ENCODE results near the gene TSPAN3. TPM values are rescaled to one million over a fixed set of nuclear protein-coding genes. Genes with fewer than 3 reads are reported as not detected.

Gene TSPAN3
- total RNA-seq, 4 donors from 2014 or later = 77.3 to 114 (median 87.0) TPM

GRCh38 chr15:77001351-77001750 is 69.6 kb downstream of the TSPAN3 start:
- Histone ChIP-seq H3K9me3 (no peaks in the 10 kb centered on the region), H3K4me1 (peaks cover 0 to 42% (median 9%) of the 10 kb centered on the region in 3 donors), H3K4me3 (no peak overlapping the region), H3K27ac (no peak overlapping the region), H3K36me3 (no peaks in the 10 kb centered on the region), H3K27me3 (no peaks in the 10 kb centered on the region)
- DNase-seq = no peak
- TF ChIP-seq, protein P1, sequence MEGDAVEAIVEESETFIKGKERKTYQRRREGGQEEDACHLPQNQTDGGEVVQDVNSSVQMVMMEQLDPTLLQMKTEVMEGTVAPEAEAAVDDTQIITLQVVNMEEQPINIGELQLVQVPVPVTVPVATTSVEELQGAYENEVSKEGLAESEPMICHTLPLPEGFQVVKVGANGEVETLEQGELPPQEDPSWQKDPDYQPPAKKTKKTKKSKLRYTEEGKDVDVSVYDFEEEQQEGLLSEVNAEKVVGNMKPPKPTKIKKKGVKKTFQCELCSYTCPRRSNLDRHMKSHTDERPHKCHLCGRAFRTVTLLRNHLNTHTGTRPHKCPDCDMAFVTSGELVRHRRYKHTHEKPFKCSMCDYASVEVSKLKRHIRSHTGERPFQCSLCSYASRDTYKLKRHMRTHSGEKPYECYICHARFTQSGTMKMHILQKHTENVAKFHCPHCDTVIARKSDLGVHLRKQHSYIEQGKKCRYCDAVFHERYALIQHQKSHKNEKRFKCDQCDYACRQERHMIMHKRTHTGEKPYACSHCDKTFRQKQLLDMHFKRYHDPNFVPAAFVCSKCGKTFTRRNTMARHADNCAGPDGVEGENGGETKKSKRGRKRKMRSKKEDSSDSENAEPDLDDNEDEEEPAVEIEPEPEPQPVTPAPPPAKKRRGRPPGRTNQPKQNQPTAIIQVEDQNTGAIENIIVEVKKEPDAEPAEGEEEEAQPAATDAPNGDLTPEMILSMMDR (IDR thresholded peaks at IDR 0.05) = no peak
- TF ChIP-seq POLR2A (IDR thresholded peaks at IDR 0.05) = no peak
- intact Hi-C loops (cut with DNase I) = no loop called here
- WGBS, 2 donors = 62 to 75% methylated on average over 3 to 4 of the region's 4 CpGs

DNA sequence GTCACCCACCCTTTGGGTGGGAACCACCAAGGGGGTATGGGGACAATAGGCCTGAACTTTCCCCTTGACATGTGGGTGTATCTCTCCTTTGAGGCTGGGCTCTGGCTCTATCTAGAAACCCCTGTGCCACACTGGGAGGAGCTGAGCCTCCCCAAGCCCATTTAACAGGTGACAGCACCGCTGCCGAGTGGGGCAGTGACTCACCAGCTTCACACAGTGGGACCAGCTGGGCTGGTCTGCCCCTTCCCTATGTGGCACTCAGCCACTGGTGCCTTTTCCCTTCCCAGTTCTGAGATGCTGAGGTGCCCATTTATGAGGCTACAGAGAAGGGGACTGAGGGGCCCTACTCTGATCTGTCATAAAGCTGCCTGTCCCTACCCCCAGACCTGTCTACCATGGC is 70.9 kb downstream of the TSPAN3 start:
- Histone ChIP-seq H3K27ac (no peak overlapping the region), H3K4me1 (peaks cover 0 to 55% (median 17%) of the 10 kb centered on the region in 3 donors), H3K4me3 (no peak overlapping the region), H3K27me3 (no peaks in the 10 kb centered on the region), H3K9me3 (no peaks in the 10 kb centered on the region), H3K36me3 (no peaks in the 10 kb centered on the region)
- intact Hi-C loops (cut with DNase I) = no loop called here
- no peak for TF ChIP-seq POLR2A (IDR thresholded peaks at IDR 0.05)
- TF ChIP-seq, protein P1 (IDR thresholded peaks at IDR 0.05) = no peak
- no peak for DNase-seq
- WGBS, 2 donors = 40 to 62% methylated on average over 1 to 2 of the region's 2 CpGs

- H3K27ac ChIP-seq = no peak overlapping the region
- DNase-seq = no peak
- no peaks in the 10 kb centered on the region for H3K36me3 ChIP-seq
- peaks cover 0 to 63% (median 29%) of the 10 kb centered on the region in 3 donors for H3K4me1 ChIP-seq
- no peaks in the 10 kb centered on the region for H3K9me3 ChIP-seq
- H3K27me3 ChIP-seq = no peaks in the 10 kb centered on the region
- intact Hi-C loops (cut with DNase I) = no loop called here
- H3K4me3 ChIP-seq = no peak overlapping the region
- WGBS, 2 donors = 74 to 84% methylated on average over 8 of the region's 8 CpGs
- TF ChIP-seq, protein P1 (IDR thresholded peaks at IDR 0.05) = no peak
- TF ChIP-seq POLR2A (IDR thresholded peaks at IDR 0.05) = no peak
Measured at GRCh38 chr15:76998663-76999285, 72.1 kb downstream of the TSPAN3 start.

- intact Hi-C loops (cut with DNase I) = no loop called here
- no peak for DNase-seq
- Histone ChIP-seq H3K4me3 (peak overlapping the region in 3 of 4 donors; percentile 26 to 60 (median 40)), H3K27me3 (no peaks in the 10 kb centered on the region), H3K27ac (peak overlapping the region in 3 of 4 donors; percentile 32 to 77 (median 63)), H3K9me3 (no peaks in the 10 kb centered on the region), H3K36me3 (no peaks in the 10 kb centered on the region), H3K4me1 (peaks cover 0 to 54% (median 30%) of the 10 kb centered on the region in 3 donors)
- WGBS, 2 donors = 71% methylated on average over 4 to 5 of the region's 14 CpGs
- TF ChIP-seq, protein P1 (IDR thresholded peaks at IDR 0.05) = no peak
- TF ChIP-seq POLR2A (IDR thresholded peaks at IDR 0.05) = no peak
Measured at GRCh38 chr15:76996526-76997401, 74.1 kb downstream of the TSPAN3 start.

DNA sequence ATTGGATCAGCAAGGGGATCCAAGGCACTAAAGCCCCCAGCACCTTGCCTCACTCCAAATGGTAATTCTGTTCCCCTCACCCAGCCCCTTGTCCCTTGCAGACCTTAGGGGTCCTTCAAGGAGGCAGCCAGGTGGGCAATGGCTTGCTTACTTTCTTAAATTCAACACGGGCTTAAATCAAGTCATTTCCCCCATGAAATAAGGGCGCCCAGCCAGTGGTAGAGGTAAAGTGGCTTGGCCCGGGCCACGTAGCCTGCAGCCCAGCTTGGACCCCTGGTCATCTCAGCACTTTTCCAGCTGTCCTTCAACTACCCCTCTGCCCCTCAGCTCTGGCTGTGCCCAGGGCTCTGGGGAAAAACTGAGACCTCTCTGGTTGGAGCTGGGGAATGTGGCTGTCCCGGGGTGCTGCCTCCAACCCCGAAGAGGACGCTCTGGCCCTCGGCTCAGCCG is 74.8 kb downstream of the TSPAN3 start:
- Histone ChIP-seq H3K9me3 (no peaks in the 10 kb centered on the region), H3K36me3 (no peaks in the 10 kb centered on the region), H3K27me3 (no peaks in the 10 kb centered on the region), H3K4me1 (peaks cover 0 to 48% (median 30%) of the 10 kb centered on the region in 3 donors), H3K4me3 (peak overlapping the region in 3 of 4 donors; percentile 26 to 60 (median 40)), H3K27ac (peak overlapping the region in 3 of 4 donors; percentile 32 to 77 (median 63))
- TF ChIP-seq POLR2A (IDR thresholded peaks at IDR 0.05) = no peak
- 63% methylated on average over 4 of the region's 9 CpGs; no CpG with 5 or more reads in 1 of the 2 donors for WGBS, 2 donors
- no peak for DNase-seq
- intact Hi-C loops (cut with DNase I) = no loop called here
